Fibroblast of the aortic adventitia (primary cell): ENCODE data around the gene CAPZB. TPM values are rescaled to one million over a fixed set of nuclear protein-coding genes. Genes with fewer than 3 reads are reported as not detected.

Experiments
- DNase-seq: peaks from one replicate; pipeline ENCODE4 v3.0.0-alpha.2; 2010; ENCODE audit warnings: low read depth
- H3K4me3 ChIP-seq: 2 replicates; pipeline ENCODE4 v1.5.1; 2011; ENCODE audit warnings: low read depth, mild to moderate bottlenecking, control low read depth, low read length, moderate library complexity
- total RNA-seq: library from RNA; depleted of rRNA; stranded (reverse); fragments of >200 nt; gene quantifications from 2 replicates; pipeline ENCODE4 v1.2.3, GENCODE V29; 2012; ENCODE audit warnings: low replicate concordance
- TF ChIP-seq, protein P1 (sequence below): IDR thresholded peaks from 2 replicates; pipeline ENCODE4 v1.5.1; 2011; ENCODE audit warnings: mild to moderate bottlenecking, low read length, control low read depth, inconsistent platforms; ENCODE audit not compliant: insufficient read depth

CAPZB gene
- total RNA-seq, 1 donor = 232 TPM

DNA sequence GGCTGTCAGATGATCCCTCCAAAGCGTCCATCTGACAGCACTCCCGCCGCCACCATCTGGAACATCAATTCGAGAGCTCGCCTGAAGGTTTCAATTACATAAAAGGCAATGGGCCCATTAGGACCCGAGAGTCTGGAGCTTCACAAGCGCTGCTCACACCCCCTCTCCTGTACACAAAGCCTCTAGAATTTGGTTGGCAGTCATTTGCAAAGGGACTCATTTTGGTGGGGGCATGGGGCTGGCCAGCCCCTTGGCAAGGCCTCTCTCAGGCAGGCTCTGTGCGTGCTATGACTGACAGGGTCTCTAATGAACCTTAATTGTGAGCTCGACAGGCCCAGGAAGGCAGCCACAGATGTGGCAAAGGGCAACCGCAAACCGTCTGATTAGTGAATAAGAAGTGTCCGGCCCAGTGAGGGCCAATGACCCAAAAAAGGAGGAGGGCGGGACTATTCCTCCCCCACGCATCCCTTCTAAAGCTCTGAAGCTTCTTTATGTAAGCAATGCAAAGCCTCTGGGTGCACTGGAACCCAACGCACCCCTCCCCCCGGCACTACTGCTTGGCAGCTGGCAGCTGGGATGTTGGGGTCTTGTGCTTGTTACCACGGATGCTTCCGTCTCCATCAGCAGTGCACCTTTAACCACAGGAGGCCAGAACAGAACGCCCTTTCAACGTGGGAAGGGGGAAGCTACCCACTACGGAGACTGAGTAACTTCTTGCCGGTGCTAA, 79.4 kb downstream of the CAPZB start:
- H3K4me3 ChIP-seq = no peak overlapping the region
- TF ChIP-seq, protein P1, sequence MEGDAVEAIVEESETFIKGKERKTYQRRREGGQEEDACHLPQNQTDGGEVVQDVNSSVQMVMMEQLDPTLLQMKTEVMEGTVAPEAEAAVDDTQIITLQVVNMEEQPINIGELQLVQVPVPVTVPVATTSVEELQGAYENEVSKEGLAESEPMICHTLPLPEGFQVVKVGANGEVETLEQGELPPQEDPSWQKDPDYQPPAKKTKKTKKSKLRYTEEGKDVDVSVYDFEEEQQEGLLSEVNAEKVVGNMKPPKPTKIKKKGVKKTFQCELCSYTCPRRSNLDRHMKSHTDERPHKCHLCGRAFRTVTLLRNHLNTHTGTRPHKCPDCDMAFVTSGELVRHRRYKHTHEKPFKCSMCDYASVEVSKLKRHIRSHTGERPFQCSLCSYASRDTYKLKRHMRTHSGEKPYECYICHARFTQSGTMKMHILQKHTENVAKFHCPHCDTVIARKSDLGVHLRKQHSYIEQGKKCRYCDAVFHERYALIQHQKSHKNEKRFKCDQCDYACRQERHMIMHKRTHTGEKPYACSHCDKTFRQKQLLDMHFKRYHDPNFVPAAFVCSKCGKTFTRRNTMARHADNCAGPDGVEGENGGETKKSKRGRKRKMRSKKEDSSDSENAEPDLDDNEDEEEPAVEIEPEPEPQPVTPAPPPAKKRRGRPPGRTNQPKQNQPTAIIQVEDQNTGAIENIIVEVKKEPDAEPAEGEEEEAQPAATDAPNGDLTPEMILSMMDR = no peak
- no peak for DNase-seq

DNA sequence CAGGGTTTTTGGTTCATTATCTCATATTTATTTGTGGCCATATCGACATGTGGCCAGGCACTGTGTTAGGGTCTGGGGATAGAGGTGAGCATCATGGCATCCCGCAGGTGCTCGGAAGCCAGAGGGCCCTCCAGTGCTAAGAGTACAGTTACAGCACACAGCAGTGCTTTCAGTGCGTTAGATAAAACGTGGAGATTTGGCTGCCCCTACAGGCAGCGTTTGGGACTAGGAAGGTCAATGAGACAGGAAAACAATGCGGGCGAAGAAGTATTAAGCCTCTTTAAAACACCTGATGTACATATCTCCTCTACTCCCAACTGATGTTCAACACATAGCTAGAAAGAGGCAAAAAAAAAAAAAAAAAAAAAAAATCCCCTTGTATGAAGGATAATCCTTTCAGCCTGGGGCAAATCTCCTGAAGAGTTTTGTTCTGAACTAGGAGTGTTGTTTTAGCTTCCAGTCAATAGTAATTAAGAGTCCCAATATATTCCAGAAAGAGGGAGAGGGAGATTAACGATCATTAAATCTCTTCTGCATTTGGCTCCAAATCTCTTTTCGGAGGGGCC, 80.1 kb downstream of the CAPZB start:
- no peak for DNase-seq
- no peak overlapping the region for H3K4me3 ChIP-seq
- TF ChIP-seq, protein P1 = peak; percentile 33

DNA sequence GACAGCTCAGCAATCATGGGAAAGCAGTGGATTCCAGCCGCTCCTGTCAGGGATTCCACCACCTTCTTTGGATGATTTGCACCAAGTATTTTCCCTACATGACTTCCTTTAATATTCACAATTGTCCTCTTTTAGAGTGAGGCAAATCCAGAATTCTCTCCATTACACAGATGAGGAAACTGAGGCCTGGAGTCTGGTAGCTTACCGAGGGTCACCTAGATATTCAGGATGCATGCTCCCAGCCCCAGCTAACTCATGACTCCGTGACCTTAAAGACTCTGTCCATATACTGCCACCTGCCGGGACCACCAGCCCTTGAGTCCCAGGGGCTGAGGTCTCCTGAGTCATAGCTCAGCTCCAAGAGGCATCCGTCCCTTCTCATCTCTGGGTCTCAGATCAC, 80.6 kb downstream of the CAPZB start:
- H3K4me3 ChIP-seq = no peak overlapping the region
- no peak for DNase-seq
- TF ChIP-seq, protein P1 = no peak

DNA sequence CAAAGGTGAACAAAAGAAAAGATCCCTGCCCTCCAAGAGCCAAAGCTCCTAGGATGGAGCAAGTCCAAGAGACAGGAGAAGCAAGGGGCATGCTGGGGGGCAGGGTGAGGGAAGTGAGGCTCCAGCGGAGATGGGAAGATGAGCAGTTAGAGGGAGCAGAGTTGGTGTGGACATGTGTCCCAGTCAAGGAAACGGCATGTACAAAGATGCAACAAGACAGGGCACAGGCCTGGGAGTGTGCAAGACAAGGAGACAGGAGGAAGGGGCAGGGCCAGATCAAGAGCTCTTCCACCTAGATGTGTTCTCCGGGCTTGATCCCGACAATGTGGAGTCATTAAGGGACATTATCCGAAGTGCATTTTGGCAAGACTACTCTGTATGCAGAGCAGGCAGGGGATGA, 82.1 kb downstream of the CAPZB start:
- H3K4me3 ChIP-seq = no peak overlapping the region
- DNase-seq = no peak
- TF ChIP-seq, protein P1 = no peak

DNA sequence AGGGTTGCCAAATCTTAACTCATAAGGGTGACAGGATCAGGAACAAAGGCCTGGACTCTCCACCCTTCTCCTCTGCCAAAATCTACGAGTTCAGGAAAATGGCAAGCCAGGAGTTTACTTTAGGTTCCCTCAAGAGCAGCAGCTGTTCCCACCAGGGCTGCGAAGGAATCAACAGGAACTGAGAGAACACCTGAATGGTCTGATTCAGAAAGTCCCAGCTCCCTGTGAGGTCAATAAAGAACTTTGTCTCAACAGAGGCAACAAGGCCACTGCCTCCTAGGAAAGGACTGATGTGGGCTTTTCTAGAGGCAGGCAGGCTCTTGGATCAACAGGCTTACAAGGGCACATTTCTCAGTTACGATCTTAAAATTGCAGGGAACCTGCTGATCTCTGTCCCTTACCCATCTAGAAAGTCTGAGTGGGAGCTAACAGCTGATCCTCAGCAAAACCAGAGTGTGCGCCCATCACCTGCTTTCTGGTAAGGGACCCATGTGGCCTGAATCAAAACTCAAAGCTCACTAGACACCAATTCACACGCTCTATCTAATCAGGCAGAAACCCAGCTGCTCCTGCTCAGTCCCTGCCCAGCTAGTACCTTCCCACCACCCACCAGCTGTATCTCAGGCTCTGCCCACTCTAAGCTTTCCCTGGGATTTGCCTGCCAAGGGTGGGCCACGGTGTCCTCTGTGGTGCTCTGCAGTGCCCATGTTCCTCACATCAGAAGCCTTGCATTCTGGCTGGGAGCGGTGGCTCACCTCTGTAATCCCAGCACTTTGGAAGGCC, 83.1 kb downstream of the CAPZB start:
- TF ChIP-seq, protein P1 = no peak
- DNase-seq = no peak
- H3K4me3 ChIP-seq = no peak overlapping the region

DNA sequence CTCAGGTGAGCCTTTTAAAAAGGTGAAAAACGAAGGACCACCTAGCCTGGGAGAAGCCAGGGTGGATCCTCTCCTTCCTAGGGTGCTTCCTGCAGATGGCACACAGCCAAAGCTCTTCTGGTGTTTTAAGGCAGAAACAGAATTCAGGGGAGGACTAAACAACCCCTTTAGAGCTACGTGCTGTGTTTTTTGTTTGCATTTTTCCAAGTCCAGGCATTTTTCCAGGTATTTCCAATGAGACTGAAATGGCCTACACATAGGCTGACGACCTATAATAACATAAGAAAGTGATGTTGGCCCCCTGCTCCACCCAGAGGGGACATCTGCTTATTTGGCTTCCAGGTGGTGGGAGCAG, 83.8 kb downstream of the CAPZB start:
- no peak overlapping the region for H3K4me3 ChIP-seq
- TF ChIP-seq, protein P1 = no peak
- DNase-seq = no peak
